ENCODE data around the gene CAPN5. TPM values are rescaled to one million over a fixed set of nuclear protein-coding genes. Genes with fewer than 3 reads are reported as not detected.

CAPN5 gene
- total RNA-seq, 1 experiment from 2014 or later, result 27.4 TPM

DNA sequence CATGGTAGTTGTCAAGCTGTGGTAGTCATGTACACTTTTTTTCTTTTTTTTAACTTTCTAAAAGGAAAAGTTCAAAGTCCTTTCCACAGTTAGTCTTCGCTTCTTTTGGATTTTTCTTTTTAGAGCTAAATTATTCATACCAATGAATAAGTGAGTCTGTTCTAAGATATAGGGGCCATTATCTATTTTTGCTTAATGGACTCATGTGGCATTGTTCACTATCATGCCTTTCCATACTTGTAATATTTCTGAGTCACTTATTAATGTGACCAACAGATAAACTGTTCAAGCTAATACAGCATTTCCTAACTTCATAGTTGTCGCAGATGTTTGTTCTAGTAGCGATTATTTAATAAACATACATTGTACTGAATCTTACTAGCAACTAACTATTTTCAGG lies 40.5 kb upstream of the CAPN5 start (continued):
- TF ChIP-seq, protein P1, sequence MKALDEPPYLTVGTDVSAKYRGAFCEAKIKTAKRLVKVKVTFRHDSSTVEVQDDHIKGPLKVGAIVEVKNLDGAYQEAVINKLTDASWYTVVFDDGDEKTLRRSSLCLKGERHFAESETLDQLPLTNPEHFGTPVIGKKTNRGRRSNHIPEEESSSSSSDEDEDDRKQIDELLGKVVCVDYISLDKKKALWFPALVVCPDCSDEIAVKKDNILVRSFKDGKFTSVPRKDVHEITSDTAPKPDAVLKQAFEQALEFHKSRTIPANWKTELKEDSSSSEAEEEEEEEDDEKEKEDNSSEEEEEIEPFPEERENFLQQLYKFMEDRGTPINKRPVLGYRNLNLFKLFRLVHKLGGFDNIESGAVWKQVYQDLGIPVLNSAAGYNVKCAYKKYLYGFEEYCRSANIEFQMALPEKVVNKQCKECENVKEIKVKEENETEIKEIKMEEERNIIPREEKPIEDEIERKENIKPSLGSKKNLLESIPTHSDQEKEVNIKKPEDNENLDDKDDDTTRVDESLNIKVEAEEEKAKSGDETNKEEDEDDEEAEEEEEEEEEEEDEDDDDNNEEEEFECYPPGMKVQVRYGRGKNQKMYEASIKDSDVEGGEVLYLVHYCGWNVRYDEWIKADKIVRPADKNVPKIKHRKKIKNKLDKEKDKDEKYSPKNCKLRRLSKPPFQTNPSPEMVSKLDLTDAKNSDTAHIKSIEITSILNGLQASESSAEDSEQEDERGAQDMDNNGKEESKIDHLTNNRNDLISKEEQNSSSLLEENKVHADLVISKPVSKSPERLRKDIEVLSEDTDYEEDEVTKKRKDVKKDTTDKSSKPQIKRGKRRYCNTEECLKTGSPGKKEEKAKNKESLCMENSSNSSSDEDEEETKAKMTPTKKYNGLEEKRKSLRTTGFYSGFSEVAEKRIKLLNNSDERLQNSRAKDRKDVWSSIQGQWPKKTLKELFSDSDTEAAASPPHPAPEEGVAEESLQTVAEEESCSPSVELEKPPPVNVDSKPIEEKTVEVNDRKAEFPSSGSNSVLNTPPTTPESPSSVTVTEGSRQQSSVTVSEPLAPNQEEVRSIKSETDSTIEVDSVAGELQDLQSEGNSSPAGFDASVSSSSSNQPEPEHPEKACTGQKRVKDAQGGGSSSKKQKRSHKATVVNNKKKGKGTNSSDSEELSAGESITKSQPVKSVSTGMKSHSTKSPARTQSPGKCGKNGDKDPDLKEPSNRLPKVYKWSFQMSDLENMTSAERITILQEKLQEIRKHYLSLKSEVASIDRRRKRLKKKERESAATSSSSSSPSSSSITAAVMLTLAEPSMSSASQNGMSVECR (CRISPR knock-in tag; IDR thresholded peaks at IDR 0.05; ENCODE audit: borderline replicate concordance), result no peak
- TF ChIP-seq SOX15 (CRISPR knock-in tag; IDR thresholded peaks at IDR 0.05) (no peak), JAZF1 (CRISPR knock-in tag; IDR thresholded peaks at IDR 0.05) (no peak), RORB (CRISPR knock-in tag; IDR thresholded peaks at IDR 0.05) (no peak), ZNF671 (CRISPR knock-in tag; IDR thresholded peaks at IDR 0.05) (no peak), SMAD4 (CRISPR knock-in tag; IDR thresholded peaks at IDR 0.05) (no peak), ZNF317 (CRISPR knock-in tag; IDR thresholded peaks at IDR 0.05; ENCODE audit: borderline replicate concordance, low read depth) (no peak), JUN (CRISPR knock-in tag; IDR thresholded peaks at IDR 0.05) (no peak), FOXJ3 (CRISPR knock-in tag; IDR thresholded peaks at IDR 0.05; ENCODE audit: borderline replicate concordance) (no peak), ZNF138 (CRISPR knock-in tag; conservative IDR thresholded peaks at IDR 0.05) (no peak)
- TF ChIP-seq, protein P2, sequence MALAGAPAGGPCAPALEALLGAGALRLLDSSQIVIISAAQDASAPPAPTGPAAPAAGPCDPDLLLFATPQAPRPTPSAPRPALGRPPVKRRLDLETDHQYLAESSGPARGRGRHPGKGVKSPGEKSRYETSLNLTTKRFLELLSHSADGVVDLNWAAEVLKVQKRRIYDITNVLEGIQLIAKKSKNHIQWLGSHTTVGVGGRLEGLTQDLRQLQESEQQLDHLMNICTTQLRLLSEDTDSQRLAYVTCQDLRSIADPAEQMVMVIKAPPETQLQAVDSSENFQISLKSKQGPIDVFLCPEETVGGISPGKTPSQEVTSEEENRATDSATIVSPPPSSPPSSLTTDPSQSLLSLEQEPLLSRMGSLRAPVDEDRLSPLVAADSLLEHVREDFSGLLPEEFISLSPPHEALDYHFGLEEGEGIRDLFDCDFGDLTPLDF (CRISPR knock-in tag; IDR thresholded peaks at IDR 0.05), result no peak
- TF ChIP-seq, protein P3, sequence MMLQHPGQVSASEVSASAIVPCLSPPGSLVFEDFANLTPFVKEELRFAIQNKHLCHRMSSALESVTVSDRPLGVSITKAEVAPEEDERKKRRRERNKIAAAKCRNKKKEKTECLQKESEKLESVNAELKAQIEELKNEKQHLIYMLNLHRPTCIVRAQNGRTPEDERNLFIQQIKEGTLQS (CRISPR knock-in tag; conservative IDR thresholded peaks at IDR 0.05), result no peak
- TF ChIP-seq, protein P4, sequence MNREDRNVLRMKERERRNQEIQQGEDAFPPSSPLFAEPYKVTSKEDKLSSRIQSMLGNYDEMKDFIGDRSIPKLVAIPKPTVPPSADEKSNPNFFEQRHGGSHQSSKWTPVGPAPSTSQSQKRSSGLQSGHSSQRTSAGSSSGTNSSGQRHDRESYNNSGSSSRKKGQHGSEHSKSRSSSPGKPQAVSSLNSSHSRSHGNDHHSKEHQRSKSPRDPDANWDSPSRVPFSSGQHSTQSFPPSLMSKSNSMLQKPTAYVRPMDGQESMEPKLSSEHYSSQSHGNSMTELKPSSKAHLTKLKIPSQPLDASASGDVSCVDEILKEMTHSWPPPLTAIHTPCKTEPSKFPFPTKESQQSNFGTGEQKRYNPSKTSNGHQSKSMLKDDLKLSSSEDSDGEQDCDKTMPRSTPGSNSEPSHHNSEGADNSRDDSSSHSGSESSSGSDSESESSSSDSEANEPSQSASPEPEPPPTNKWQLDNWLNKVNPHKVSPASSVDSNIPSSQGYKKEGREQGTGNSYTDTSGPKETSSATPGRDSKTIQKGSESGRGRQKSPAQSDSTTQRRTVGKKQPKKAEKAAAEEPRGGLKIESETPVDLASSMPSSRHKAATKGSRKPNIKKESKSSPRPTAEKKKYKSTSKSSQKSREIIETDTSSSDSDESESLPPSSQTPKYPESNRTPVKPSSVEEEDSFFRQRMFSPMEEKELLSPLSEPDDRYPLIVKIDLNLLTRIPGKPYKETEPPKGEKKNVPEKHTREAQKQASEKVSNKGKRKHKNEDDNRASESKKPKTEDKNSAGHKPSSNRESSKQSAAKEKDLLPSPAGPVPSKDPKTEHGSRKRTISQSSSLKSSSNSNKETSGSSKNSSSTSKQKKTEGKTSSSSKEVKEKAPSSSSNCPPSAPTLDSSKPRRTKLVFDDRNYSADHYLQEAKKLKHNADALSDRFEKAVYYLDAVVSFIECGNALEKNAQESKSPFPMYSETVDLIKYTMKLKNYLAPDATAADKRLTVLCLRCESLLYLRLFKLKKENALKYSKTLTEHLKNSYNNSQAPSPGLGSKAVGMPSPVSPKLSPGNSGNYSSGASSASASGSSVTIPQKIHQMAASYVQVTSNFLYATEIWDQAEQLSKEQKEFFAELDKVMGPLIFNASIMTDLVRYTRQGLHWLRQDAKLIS (CRISPR knock-in tag; IDR thresholded peaks at IDR 0.05; ENCODE audit: borderline replicate concordance), result no peak

DNA sequence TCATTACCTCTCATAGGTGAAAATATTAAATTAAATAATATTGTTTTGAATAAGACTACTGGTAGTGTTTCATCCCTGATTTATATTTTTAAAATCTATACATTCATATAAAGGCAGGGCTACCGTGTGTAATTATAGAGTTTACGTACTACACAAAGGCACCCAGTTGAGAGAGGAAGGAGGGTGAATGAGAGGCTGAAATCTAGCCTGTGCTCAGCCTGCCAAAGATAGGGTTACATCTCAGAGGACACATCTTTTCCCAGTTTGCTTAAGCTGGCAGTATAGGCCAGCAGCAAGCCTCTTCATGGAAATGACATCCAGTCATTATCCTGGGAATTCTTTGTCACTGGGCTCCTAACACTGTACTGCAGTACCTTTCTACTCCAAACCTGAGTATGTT lies 40.0 kb upstream of the CAPN5 start:
- POLR2A ChIA-PET, result no interaction called here
- DNase-seq (ENCODE audit: low spot score), result no peak
- Mint-ChIP-seq H3K36me3 (no peaks in the 10 kb centered on the region), H3K4me1 (peaks cover 18% of the 10 kb centered on the region), H3K27me3 (ENCODE audit: low read depth) (peaks cover 4% of the 10 kb centered on the region; the same call in 1 of the 2 replicates), H3K27ac (no peak overlapping the region), H3K4me3 (no peak overlapping the region), H3K9me3 (no peaks in the 10 kb centered on the region)
- no peak for ATAC-seq
- CTCF ChIA-PET, result interaction anchor here (0.8 to 1.8 kb wide), 7 partner anchors 13 to 305 kb away, joined by 3 to 9 read pairs (median 5); no protein-coding TSS in a partner anchor
- TF ChIP-seq, protein P5, sequence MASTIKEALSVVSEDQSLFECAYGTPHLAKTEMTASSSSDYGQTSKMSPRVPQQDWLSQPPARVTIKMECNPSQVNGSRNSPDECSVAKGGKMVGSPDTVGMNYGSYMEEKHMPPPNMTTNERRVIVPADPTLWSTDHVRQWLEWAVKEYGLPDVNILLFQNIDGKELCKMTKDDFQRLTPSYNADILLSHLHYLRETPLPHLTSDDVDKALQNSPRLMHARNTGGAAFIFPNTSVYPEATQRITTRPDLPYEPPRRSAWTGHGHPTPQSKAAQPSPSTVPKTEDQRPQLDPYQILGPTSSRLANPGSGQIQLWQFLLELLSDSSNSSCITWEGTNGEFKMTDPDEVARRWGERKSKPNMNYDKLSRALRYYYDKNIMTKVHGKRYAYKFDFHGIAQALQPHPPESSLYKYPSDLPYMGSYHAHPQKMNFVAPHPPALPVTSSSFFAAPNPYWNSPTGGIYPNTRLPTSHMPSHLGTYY (CRISPR knock-in tag; IDR thresholded peaks at IDR 0.05), result no peak
- TF ChIP-seq, protein P2 (CRISPR knock-in tag; IDR thresholded peaks at IDR 0.05), result no peak
- TF ChIP-seq RORB (CRISPR knock-in tag; IDR thresholded peaks at IDR 0.05) (no peak), SMAD4 (CRISPR knock-in tag; IDR thresholded peaks at IDR 0.05) (no peak), NFE2L1 (CRISPR knock-in tag; IDR thresholded peaks at IDR 0.05) (no peak), HMGA2 (CRISPR knock-in tag; IDR thresholded peaks at IDR 0.05) (no peak), FOXJ3 (CRISPR knock-in tag; IDR thresholded peaks at IDR 0.05; ENCODE audit: borderline replicate concordance) (no peak), ATF1 (CRISPR knock-in tag; IDR thresholded peaks at IDR 0.05) (no peak), GABPB1 (CRISPR knock-in tag; IDR thresholded peaks at IDR 0.05) (no peak)
- TF ChIP-seq, protein P6, sequence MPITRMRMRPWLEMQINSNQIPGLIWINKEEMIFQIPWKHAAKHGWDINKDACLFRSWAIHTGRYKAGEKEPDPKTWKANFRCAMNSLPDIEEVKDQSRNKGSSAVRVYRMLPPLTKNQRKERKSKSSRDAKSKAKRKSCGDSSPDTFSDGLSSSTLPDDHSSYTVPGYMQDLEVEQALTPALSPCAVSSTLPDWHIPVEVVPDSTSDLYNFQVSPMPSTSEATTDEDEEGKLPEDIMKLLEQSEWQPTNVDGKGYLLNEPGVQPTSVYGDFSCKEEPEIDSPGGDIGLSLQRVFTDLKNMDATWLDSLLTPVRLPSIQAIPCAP (CRISPR knock-in tag; IDR thresholded peaks at IDR 0.05), result no peak
- TF ChIP-seq, protein P7, sequence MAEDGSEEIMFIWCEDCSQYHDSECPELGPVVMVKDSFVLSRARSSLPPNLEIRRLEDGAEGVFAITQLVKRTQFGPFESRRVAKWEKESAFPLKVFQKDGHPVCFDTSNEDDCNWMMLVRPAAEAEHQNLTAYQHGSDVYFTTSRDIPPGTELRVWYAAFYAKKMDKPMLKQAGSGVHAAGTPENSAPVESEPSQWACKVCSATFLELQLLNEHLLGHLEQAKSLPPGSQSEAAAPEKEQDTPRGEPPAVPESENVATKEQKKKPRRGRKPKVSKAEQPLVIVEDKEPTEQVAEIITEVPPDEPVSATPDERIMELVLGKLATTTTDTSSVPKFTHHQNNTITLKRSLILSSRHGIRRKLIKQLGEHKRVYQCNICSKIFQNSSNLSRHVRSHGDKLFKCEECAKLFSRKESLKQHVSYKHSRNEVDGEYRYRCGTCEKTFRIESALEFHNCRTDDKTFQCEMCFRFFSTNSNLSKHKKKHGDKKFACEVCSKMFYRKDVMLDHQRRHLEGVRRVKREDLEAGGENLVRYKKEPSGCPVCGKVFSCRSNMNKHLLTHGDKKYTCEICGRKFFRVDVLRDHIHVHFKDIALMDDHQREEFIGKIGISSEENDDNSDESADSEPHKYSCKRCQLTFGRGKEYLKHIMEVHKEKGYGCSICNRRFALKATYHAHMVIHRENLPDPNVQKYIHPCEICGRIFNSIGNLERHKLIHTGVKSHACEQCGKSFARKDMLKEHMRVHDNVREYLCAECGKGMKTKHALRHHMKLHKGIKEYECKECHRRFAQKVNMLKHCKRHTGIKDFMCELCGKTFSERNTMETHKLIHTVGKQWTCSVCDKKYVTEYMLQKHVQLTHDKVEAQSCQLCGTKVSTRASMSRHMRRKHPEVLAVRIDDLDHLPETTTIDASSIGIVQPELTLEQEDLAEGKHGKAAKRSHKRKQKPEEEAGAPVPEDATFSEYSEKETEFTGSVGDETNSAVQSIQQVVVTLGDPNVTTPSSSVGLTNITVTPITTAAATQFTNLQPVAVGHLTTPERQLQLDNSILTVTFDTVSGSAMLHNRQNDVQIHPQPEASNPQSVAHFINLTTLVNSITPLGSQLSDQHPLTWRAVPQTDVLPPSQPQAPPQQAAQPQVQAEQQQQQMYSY (CRISPR knock-in tag; IDR thresholded peaks at IDR 0.05), result no peak
